ENCODE results near the gene PURB.

DNA sequence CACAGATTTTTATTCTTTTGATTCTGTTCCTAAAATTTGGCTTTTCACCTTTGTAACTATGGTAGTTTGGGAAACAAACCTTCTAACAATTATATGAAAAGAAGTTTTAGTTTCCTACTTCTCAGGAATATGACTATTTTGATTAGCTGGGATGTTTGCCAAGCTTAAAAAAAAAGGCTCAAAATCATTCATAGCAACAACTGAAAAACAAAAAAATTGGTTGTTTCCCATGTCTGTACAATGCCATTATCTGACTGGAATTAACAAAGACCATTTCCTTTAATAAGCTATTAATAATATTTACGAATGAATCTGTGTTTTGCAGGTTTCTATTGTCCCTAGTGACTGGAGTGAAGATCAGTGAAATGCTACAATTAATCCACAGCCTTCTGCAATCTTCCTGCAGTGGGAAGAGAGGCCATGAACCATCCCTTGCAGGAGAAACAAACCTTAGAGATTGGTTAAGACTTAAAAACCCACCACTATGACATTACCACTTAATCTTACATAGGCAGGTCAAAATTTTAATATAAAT is 4.2 kb downstream of the PURB start:
- TF ChIP-seq GABPA (IDR thresholded peaks at IDR 0.05; ENCODE audit: low read depth) (no peak), CTCF (IDR thresholded peaks at IDR 0.05 in 2 of 3, conservative IDR thresholded peaks at IDR 0.05 in 1 of 3; ENCODE audit: control insufficient read depth in 2 of 3, extremely low read depth in 1 of 3, insufficient read depth in 1 of 3, low read depth in 3 of 3, low read length in 3 of 3) (no peak), CHD1 (IDR thresholded peaks at IDR 0.05; ENCODE audit: low read depth, low read length) (no peak), NR2C1 (IDR thresholded peaks at IDR 0.05) (no peak), EZH2 (IDR thresholded peaks at IDR 0.05; ENCODE audit: borderline replicate concordance, control insufficient read depth, low read depth, low read length) (no peak), EP300 (IDR thresholded peaks at IDR 0.05; ENCODE audit: borderline replicate concordance in 1 of 2, control insufficient read depth in 1 of 2, low read depth in 2 of 2, low read length in 2 of 2) (no peak), DPF2 (IDR thresholded peaks at IDR 0.05) (no peak), KAT2A (conservative IDR thresholded peaks at IDR 0.05; ENCODE audit: control insufficient read depth, low read depth, low read length) (no peak), POLR2A (IDR thresholded peaks at IDR 0.05; ENCODE audit: low read depth, low read length) (no peak)
- TF ChIP-seq, protein P1, sequence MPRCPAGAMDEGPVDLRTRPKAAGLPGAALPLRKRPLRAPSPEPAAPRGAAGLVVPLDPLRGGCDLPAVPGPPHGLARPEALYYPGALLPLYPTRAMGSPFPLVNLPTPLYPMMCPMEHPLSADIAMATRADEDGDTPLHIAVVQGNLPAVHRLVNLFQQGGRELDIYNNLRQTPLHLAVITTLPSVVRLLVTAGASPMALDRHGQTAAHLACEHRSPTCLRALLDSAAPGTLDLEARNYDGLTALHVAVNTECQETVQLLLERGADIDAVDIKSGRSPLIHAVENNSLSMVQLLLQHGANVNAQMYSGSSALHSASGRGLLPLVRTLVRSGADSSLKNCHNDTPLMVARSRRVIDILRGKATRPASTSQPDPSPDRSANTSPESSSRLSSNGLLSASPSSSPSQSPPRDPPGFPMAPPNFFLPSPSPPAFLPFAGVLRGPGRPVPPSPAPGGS (IDR thresholded peaks at IDR 0.05; ENCODE audit: borderline replicate concordance, insufficient read depth, low read depth, low read length, poor library complexity, severe bottlenecking) = no peak
- TF ChIP-seq, protein P2, sequence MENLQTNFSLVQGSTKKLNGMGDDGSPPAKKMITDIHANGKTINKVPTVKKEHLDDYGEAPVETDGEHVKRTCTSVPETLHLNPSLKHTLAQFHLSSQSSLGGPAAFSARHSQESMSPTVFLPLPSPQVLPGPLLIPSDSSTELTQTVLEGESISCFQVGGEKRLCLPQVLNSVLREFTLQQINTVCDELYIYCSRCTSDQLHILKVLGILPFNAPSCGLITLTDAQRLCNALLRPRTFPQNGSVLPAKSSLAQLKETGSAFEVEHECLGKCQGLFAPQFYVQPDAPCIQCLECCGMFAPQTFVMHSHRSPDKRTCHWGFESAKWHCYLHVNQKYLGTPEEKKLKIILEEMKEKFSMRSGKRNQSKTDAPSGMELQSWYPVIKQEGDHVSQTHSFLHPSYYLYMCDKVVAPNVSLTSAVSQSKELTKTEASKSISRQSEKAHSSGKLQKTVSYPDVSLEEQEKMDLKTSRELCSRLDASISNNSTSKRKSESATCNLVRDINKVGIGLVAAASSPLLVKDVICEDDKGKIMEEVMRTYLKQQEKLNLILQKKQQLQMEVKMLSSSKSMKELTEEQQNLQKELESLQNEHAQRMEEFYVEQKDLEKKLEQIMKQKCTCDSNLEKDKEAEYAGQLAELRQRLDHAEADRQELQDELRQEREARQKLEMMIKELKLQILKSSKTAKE (IDR thresholded peaks at IDR 0.05; ENCODE audit: low read depth, poor library complexity, severe bottlenecking) = no peak
